H9 (cell line): ENCODE measurements around the gene LDHA. TPM values are rescaled to one million over a fixed set of nuclear protein-coding genes. Genes with fewer than 3 reads are reported as not detected.

ENCODE experiments used
- DNase-seq: peaks from one replicate; pipeline ENCODE4 v3.0.0-alpha.2; 2017
- H2AFZ ChIP-seq: one replicate; pipeline ENCODE4 v1.6.1; 2013; ENCODE audit warnings: mild to moderate bottlenecking, low read length, control low read depth, moderate library complexity
- H2AK5ac ChIP-seq: 2 replicates; pipeline ENCODE4 v1.6.1; 2013; ENCODE audit warnings: low read length, control low read depth, mixed read lengths; ENCODE audit not compliant: insufficient read length
- H2BK120ac ChIP-seq: one replicate; pipeline ENCODE4 v1.6.1; 2013; ENCODE audit warnings: low read depth, mild to moderate bottlenecking, low read length, control low read depth, inconsistent platforms; ENCODE audit not compliant: poor library complexity, severe bottlenecking
- H2BK12ac ChIP-seq: 2 replicates; pipeline ENCODE4 v1.6.1; 2013; ENCODE audit warnings: low read length, control low read depth, mixed read lengths, low read depth; ENCODE audit not compliant: insufficient read length
- H2BK15ac ChIP-seq: 2 replicates; pipeline ENCODE4 v1.6.1; 2013; ENCODE audit warnings: low read depth, low read length, control low read depth
- H2BK20ac ChIP-seq: one replicate; pipeline ENCODE4 v1.6.1; 2013; ENCODE audit warnings: low read depth, mild to moderate bottlenecking, low read length, control low read depth, inconsistent platforms; ENCODE audit not compliant: poor library complexity, severe bottlenecking
- H2BK5ac ChIP-seq: 2 replicates; pipeline ENCODE4 v1.6.1; 2013; ENCODE audit warnings: low read length, control low read depth, mixed read lengths; ENCODE audit not compliant: insufficient read length
- H3K14ac ChIP-seq: 2 replicates; pipeline ENCODE4 v1.6.1; 2013; ENCODE audit warnings: low read length, control low read depth; ENCODE audit not compliant: insufficient read depth
- H3K18ac ChIP-seq: 2 replicates; pipeline ENCODE4 v1.6.1; 2013; ENCODE audit warnings: low read depth, mild to moderate bottlenecking, mixed read lengths, low read length, control low read depth; ENCODE audit not compliant: insufficient read length
- H3K23ac ChIP-seq: 2 replicates; pipeline ENCODE4 v1.6.1; 2013; ENCODE audit warnings: low read length, control low read depth, mixed read lengths, low read depth; ENCODE audit not compliant: insufficient read length
- H3K23me2 ChIP-seq: 2 replicates; pipeline ENCODE4 v1.6.1; 2013; ENCODE audit warnings: low read depth, mild to moderate bottlenecking, mixed read lengths, low read length, control low read depth; ENCODE audit not compliant: insufficient read length, poor library complexity, severe bottlenecking
- H3K27ac ChIP-seq: 2 replicates; pipeline ENCODE4 v1.5.1; 2013; ENCODE audit warnings: low read length, control low read depth, mixed read lengths, low read depth; ENCODE audit not compliant: insufficient read length
- H3K27me3 ChIP-seq: 2 replicates; pipeline ENCODE4 v1.6.1; 2013; ENCODE audit warnings: low read length, control low read depth, inconsistent platforms; ENCODE audit not compliant: insufficient read depth
- H3K4ac ChIP-seq: 2 replicates; pipeline ENCODE4 v1.6.1; 2013; ENCODE audit warnings: low read depth, mild to moderate bottlenecking, control low read depth, inconsistent platforms, low read length, moderate library complexity
- H3K4me1 ChIP-seq: 2 replicates; pipeline ENCODE4 v1.6.1; 2013; ENCODE audit warnings: low read length, control low read depth, inconsistent platforms; ENCODE audit not compliant: insufficient read depth
- H3K4me2 ChIP-seq: 2 replicates; pipeline ENCODE4 v1.6.1; 2013; ENCODE audit warnings: low read length, control low read depth, mixed read lengths; ENCODE audit not compliant: insufficient read length, insufficient read depth
- H3K56ac ChIP-seq: 2 replicates; pipeline ENCODE4 v1.6.1; 2013; ENCODE audit warnings: low read depth, mild to moderate bottlenecking, mixed read lengths, low read length, control low read depth; ENCODE audit not compliant: insufficient read length
- H3K79me1 ChIP-seq: 2 replicates; pipeline ENCODE4 v1.6.1; 2013; ENCODE audit warnings: low read depth, mild to moderate bottlenecking, moderate library complexity, low read length, control low read depth, inconsistent platforms; ENCODE audit not compliant: insufficient read depth, poor library complexity, severe bottlenecking
- H3K79me2 ChIP-seq: 2 replicates; pipeline ENCODE4 v1.6.1; 2013; ENCODE audit warnings: low read length, control low read depth, inconsistent platforms; ENCODE audit not compliant: insufficient read depth
- H3K9ac ChIP-seq: 2 replicates; pipeline ENCODE4 v1.6.1; 2013; ENCODE audit warnings: low read length, control low read depth, mixed read lengths; ENCODE audit not compliant: insufficient read length; ENCODE audit errors: extremely low read depth
- H3K9me3 ChIP-seq: one replicate; pipeline ENCODE4 v1.6.1; 2013; ENCODE audit warnings: low read depth, low read length, inconsistent platforms; ENCODE audit not compliant: control insufficient read depth
- H3T11ph ChIP-seq: one replicate; pipeline ENCODE4 v1.6.1; 2013; ENCODE audit warnings: mild to moderate bottlenecking, low read length, control low read depth, inconsistent platforms
- H4K20me1 ChIP-seq: one replicate; pipeline ENCODE4 v1.6.1; 2013; ENCODE audit not compliant: control insufficient read depth, insufficient read length, insufficient read depth
- H4K5ac ChIP-seq: 2 replicates; pipeline ENCODE4 v1.6.1; 2013; ENCODE audit warnings: low read depth, mild to moderate bottlenecking, mixed read lengths, low read length, control low read depth; ENCODE audit not compliant: insufficient read length
- H4K8ac ChIP-seq: replicated peaks from 2 replicates; pipeline ENCODE4 v1.6.1; 2013; ENCODE audit warnings: low read length, control low read depth, mixed read lengths, low read depth; ENCODE audit not compliant: insufficient read length
- H4K91ac ChIP-seq: 2 replicates; pipeline ENCODE4 v1.6.1; 2013; ENCODE audit warnings: low read depth, mild to moderate bottlenecking, moderate library complexity, mixed read lengths, low read length, control low read depth; ENCODE audit not compliant: insufficient read length
- H3K27ac Mint-ChIP-seq, 3 experiments: 2 replicates in 2 of 3; 3 replicates in 1 of 3; pipeline ENCODE4 v1.8.0; 2020 to 2021; ENCODE audit warnings: mixed read lengths in 3 of 3, mild to moderate bottlenecking in 1 of 3, moderate library complexity in 1 of 3
- H3K27me3 Mint-ChIP-seq: 2 replicates; pipeline ENCODE4 v1.8.0; 2021; ENCODE audit warnings: low read depth, mild to moderate bottlenecking, moderate library complexity, mixed read lengths
- H3K36me3 Mint-ChIP-seq, 3 experiments: 2 replicates in 2 of 3; 3 replicates in 1 of 3; pipeline ENCODE4 v1.8.0; 2020 to 2021; ENCODE audit warnings: low read depth in 3 of 3, mixed read lengths in 3 of 3; ENCODE audit not compliant: insufficient read depth in 1 of 3
- H3K4me1 Mint-ChIP-seq, 2 experiments: 2 replicates each; pipeline ENCODE4 v1.8.0; 2020; ENCODE audit warnings: mixed read lengths in 2 of 2
- H3K4me3 Mint-ChIP-seq, 2 experiments: 2 replicates in 1 of 2; 3 replicates in 1 of 2; pipeline ENCODE4 v1.8.0; 2020 to 2021; ENCODE audit warnings: mild to moderate bottlenecking in 2 of 2, mixed read lengths in 2 of 2, moderate library complexity in 1 of 2
- H3K9me3 Mint-ChIP-seq, 2 experiments: 2 replicates in 1 of 2; 3 replicates in 1 of 2; pipeline ENCODE4 v1.8.0; 2020; ENCODE audit warnings: mild to moderate bottlenecking in 2 of 2, mixed read lengths in 2 of 2, moderate library complexity in 1 of 2
- CTCF ChIP-seq: fragments of 200-600 bp; sonication (generic); conservative IDR thresholded peaks from 3 replicates; pipeline ENCODE4 v1.8.0; 2021; ENCODE audit warnings: antibody characterized with exemption, mild to moderate bottlenecking
- WGBS: extraction: QIAGEN DNeasy Blood & Tissue Kit; methylation state at CpG from one replicate; pipeline ENCODE4 v1.1.7; 2013; ENCODE audit warnings: missing lambda C conversion rate, low lambda C conversion rate, mixed read lengths; ENCODE audit not compliant: insufficient read length; ENCODE audit errors: extremely low coverage; 5-methylcytosine and 5-hydroxymethylcytosine counted together
- total RNA-seq: library from RNA; stranded (reverse); gene quantifications from 2 replicates; pipeline ENCODE4 v1.2.1, GENCODE V29; 2021

LDHA gene
- total RNA-seq, 1 experiment from 2014 or later = 720 TPM

GRCh38 chr11:18375941-18376340 is 18.4 kb upstream of the LDHA start:
- Histone ChIP-seq H3K79me2 (no peaks in the 10 kb centered on the region), H3T11ph (no peak overlapping the region), H4K5ac (no peak overlapping the region), H2BK12ac (no peak overlapping the region), H3K4me2 (no peak overlapping the region), H2BK120ac (no peak overlapping the region), H2BK5ac (no peak overlapping the region), H3K23ac (no peak overlapping the region), H4K8ac (no peak overlapping the region), H2AFZ (no peak overlapping the region), H3K18ac (no peak overlapping the region), H3K14ac (no peak overlapping the region), H3K23me2 (no peaks in the 10 kb centered on the region), H3K27ac (no peak overlapping the region), H3K9ac (no peak overlapping the region), H2AK5ac (no peak overlapping the region), H3K56ac (no peak overlapping the region), H3K4me1 (no peaks in the 10 kb centered on the region), H2BK20ac (no peak overlapping the region), H4K20me1 (no peaks in the 10 kb centered on the region), H3K9me3 (no peaks in the 10 kb centered on the region), H4K91ac (no peak overlapping the region), H2BK15ac (no peak overlapping the region), H3K79me1 (no peaks in the 10 kb centered on the region), H3K27me3 (no peaks in the 10 kb centered on the region), H3K4ac (no peak overlapping the region)
- no peak overlapping the region for H3K4me3 Mint-ChIP-seq
- no peak for DNase-seq
- no peak for TF ChIP-seq CTCF
- H3K36me3 Mint-ChIP-seq = no peaks in the 10 kb centered on the region
- no CpG with 5 or more reads among the region's 1 CpG for WGBS
- H3K27ac Mint-ChIP-seq = no peak overlapping the region
- H3K27me3 Mint-ChIP-seq = no peaks in the 10 kb centered on the region
- no peaks in the 10 kb centered on the region for H3K4me1 Mint-ChIP-seq
- H3K9me3 Mint-ChIP-seq = no peaks in the 10 kb centered on the region
